HG02852 (cell line): ENCODE data around the gene FAHD2B.
"Not testable (repeated sequence)": the region's sequence is repeated elsewhere in the genome, so short reads cannot be mapped to it uniquely, and the experiment has no call there.

Experiments used
- ATAC-seq: cut with Tn5 transposase; IDR thresholded peaks from one replicate; pipeline ENCODE4 v1.9.1; 2021; ENCODE audit warnings: mild to moderate bottlenecking, moderate library complexity; ENCODE audit not compliant: unreplicated experiment

FAHD2B gene

GRCh38 chr2:97094772-97095611, at the start of gene FAHD2B:
TSS of gene FAHD2B (minus strand) at chr2:97094882. CDS start at chr2:97091706, 3,176 bp downstream.
- ATAC-seq: peak; percentile 86

GRCh38 chr2:97144016-97144415, 49.3 kb upstream of the FAHD2B start:
- ATAC-seq: not testable (repeated sequence)

- ATAC-seq: not testable (repeated sequence)
Observed at GRCh38 chr2:97129090-97129489, 34.4 kb upstream of the FAHD2B start.

- ATAC-seq: not testable (repeated sequence)
Observed at GRCh38 chr2:97113882-97114255, 19.2 kb upstream of the FAHD2B start.

GRCh38 chr2:97113050-97113881, 18.6 kb upstream of the FAHD2B start, which contains the start of gene ANKRD36:
TSS of gene ANKRD36 (plus strand) at chr2:97113153. CDS start at chr2:97113740, 587 bp downstream.
- peak; percentile 90 for ATAC-seq

- ATAC-seq: peak; percentile 44
Observed at GRCh38 chr2:97112320-97113049, 17.8 kb upstream of the FAHD2B start.

- not testable (repeated sequence) for ATAC-seq
Observed at GRCh38 chr2:97111246-97111645, 16.6 kb upstream of the FAHD2B start.

GRCh38 chr2:97106878-97107277, 12.2 kb upstream of the FAHD2B start:
- ATAC-seq: not testable (repeated sequence)

GRCh38 chr2:97098786-97099372, 4.2 kb upstream of the FAHD2B start:
- not testable (repeated sequence) for ATAC-seq

GRCh38 chr2:97095661-97096060, 979 bp upstream of the FAHD2B start:
- ATAC-seq: no peak

GRCh38 chr2:97093983-97094771, 505 bp downstream of the FAHD2B start:
- ATAC-seq: peak; percentile 49

GRCh38 chr2:97092946-97093345, 1.7 kb downstream of the FAHD2B start:
- ATAC-seq: not testable (repeated sequence)

- ATAC-seq: not testable (repeated sequence)
Observed at GRCh38 chr2:97088706-97089105, 6.0 kb downstream of the FAHD2B start.

GRCh38 chr2:97085093-97085492, 9.6 kb downstream of the FAHD2B start:
- ATAC-seq: not testable (repeated sequence)

GRCh38 chr2:97083516-97083915, 11.2 kb downstream of the FAHD2B start:
- not testable (repeated sequence) for ATAC-seq

- not testable (repeated sequence) for ATAC-seq
Observed at GRCh38 chr2:97082206-97082605, 12.5 kb downstream of the FAHD2B start.

- not testable (repeated sequence) for ATAC-seq
Observed at GRCh38 chr2:97080855-97081254, 13.8 kb downstream of the FAHD2B start.

GRCh38 chr2:97077213-97077612, 17.5 kb downstream of the FAHD2B start:
- ATAC-seq: not testable (repeated sequence)

- ATAC-seq: not testable (repeated sequence)
Observed at GRCh38 chr2:97070915-97071314, 23.8 kb downstream of the FAHD2B start.

- not testable (repeated sequence) for ATAC-seq
Observed at GRCh38 chr2:97068722-97069121, 26.0 kb downstream of the FAHD2B start.
